ENCODE data around the gene PON3.

DNA sequence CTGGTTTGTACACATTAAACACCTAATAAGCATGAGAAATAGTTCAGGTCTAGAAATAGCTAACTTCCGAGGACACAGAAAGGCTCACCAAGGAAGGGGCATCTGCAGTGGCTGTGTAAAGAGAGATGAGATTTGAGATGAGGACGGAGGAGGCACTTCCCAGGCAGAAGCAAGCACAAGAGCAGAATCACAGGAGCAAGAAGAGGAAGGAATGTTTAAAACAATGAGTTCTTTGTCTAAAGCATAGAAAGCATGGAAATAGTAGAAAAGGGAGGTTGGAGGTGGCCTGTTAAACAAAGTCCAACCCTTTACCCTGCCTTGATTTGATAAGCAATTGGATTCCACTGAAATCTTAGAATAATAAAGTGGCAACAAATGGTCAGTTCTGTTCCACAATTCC, 11.6 kb upstream of the PON3 start:
- TF ChIP-seq ZNF529 (tag by site-specific recombination; IDR thresholded peaks at IDR 0.05; ENCODE audit: insufficient replicate concordance) (no peak), ZNF274 (IDR thresholded peaks at IDR 0.05; ENCODE audit: low read length) (no peak), ZNF274 (tag by site-specific recombination; IDR thresholded peaks at IDR 0.05; ENCODE audit: borderline replicate concordance) (no peak), ZNF266 (tag by site-specific recombination; IDR thresholded peaks at IDR 0.05; ENCODE audit: low read depth) (no peak), ZNF354C (tag by site-specific recombination; IDR thresholded peaks at IDR 0.05; ENCODE audit: borderline replicate concordance, low read depth) (no peak), YY2 (tag by site-specific recombination; IDR thresholded peaks at IDR 0.05) (no peak)
- TF ChIP-seq, protein P1, sequence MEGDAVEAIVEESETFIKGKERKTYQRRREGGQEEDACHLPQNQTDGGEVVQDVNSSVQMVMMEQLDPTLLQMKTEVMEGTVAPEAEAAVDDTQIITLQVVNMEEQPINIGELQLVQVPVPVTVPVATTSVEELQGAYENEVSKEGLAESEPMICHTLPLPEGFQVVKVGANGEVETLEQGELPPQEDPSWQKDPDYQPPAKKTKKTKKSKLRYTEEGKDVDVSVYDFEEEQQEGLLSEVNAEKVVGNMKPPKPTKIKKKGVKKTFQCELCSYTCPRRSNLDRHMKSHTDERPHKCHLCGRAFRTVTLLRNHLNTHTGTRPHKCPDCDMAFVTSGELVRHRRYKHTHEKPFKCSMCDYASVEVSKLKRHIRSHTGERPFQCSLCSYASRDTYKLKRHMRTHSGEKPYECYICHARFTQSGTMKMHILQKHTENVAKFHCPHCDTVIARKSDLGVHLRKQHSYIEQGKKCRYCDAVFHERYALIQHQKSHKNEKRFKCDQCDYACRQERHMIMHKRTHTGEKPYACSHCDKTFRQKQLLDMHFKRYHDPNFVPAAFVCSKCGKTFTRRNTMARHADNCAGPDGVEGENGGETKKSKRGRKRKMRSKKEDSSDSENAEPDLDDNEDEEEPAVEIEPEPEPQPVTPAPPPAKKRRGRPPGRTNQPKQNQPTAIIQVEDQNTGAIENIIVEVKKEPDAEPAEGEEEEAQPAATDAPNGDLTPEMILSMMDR (tag by site-specific recombination; IDR thresholded peaks at IDR 0.05) = no peak
- TF ChIP-seq, protein P2, sequence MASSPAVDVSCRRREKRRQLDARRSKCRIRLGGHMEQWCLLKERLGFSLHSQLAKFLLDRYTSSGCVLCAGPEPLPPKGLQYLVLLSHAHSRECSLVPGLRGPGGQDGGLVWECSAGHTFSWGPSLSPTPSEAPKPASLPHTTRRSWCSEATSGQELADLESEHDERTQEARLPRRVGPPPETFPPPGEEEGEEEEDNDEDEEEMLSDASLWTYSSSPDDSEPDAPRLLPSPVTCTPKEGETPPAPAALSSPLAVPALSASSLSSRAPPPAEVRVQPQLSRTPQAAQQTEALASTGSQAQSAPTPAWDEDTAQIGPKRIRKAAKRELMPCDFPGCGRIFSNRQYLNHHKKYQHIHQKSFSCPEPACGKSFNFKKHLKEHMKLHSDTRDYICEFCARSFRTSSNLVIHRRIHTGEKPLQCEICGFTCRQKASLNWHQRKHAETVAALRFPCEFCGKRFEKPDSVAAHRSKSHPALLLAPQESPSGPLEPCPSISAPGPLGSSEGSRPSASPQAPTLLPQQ (tag by site-specific recombination; IDR thresholded peaks at IDR 0.05) = no peak

Data from HEK293 (cell line).